HepG2 (cell line): Measurements from ENCODE around the gene HSCB. TPM values are rescaled to one million over a fixed set of nuclear protein-coding genes. Genes with fewer than 3 reads are reported as not detected.

ENCODE experiments used
- ATAC-seq: fragments of 200-7000 bp; cut with Tn5 transposase; 3 replicates; pipeline ENCODE4 v1.9.1; 2020; ENCODE audit warnings: mild to moderate bottlenecking, moderate library complexity
- BruUV-seq: library from RNA; stranded (reverse); fragments of 400-500 nt; replicated peaks from 2 replicates; lab custom pipeline; 2021; lab: Mats Ljungman, UMichigan
- CTCF ChIA-PET: fragments of 300-600 bp; formaldehyde crosslinking; extraction: SDS; loops from one replicate; lab custom pipeline; 2021; ENCODE audit warnings: low total read pairs, inconsistent platforms, low intra/inter-chr PET ratio; lab: Yijun Ruan, JAX
- POLR2A ChIA-PET: fragments of 350-600 bp; sonication (Branson Sonifier 250); formaldehyde crosslinking; loops from one replicate; lab custom pipeline; 2020; ENCODE audit warnings: antibody characterized with exemption, inconsistent platforms; lab: Yijun Ruan, JAX
- DNase-seq: peaks from one replicate; pipeline ENCODE4 v3.0.0-alpha.2; 2015; ENCODE audit warnings: low spot score
- FAIRE-seq: peaks from 3 replicates; lab custom pipeline; 2011; peaks lifted over from hg19 to GRCh38; lab: Jason Lieb, UNC
- H2AFZ ChIP-seq: one replicate; pipeline ENCODE4 v1.6.1; 2011; ENCODE audit warnings: low read length, inconsistent platforms
- H3K27ac ChIP-seq: fragments of 300-600 bp; 3 replicates; pipeline ENCODE4 v1.8.0; 2011; ENCODE audit warnings: mixed run types, mild to moderate bottlenecking, mixed read lengths, low read length, inconsistent platforms; ENCODE audit not compliant: insufficient read depth; ENCODE audit errors: extremely low read length
- H3K27me3 ChIP-seq, 2 experiments: fragments of 200-600 bp in 1 of 2; 2 replicates in 1 of 2; 3 replicates in 1 of 2; pipeline versions ENCODE4 v1.6.0 to v1.8.0; 2011; ENCODE audit warnings: low read length in 2 of 2, mild to moderate bottlenecking in 2 of 2, moderate library complexity in 2 of 2, inconsistent platforms in 1 of 2; ENCODE audit not compliant: insufficient read depth in 2 of 2, control insufficient read depth in 1 of 2
- H3K36me3 ChIP-seq, 2 experiments: fragments of 200-600 bp in 1 of 2; replicated peaks in 1 of 2; 2 replicates in 1 of 2; 3 replicates in 1 of 2; pipeline versions ENCODE4 v1.5.1 to v1.8.0; 2011; ENCODE audit warnings: low read length in 2 of 2, inconsistent platforms in 1 of 2; ENCODE audit not compliant: insufficient read depth in 2 of 2, control insufficient read depth in 1 of 2
- H3K4me1 ChIP-seq: 2 replicates; pipeline ENCODE4 v1.5.1; 2012; ENCODE audit warnings: low read length, inconsistent platforms; ENCODE audit not compliant: insufficient read depth
- H3K4me2 ChIP-seq: 2 replicates; pipeline ENCODE4 v1.6.0; 2011; ENCODE audit warnings: low read depth, low read length, inconsistent platforms
- H3K4me3 ChIP-seq, 3 experiments: fragments of 200-600 bp in 1 of 3; sonication (generic), shearing (Covaris generic) in 1 of 3; replicated peaks in 1 of 3; 2 replicates each; pipeline ENCODE4 v1.5.1; 2011 to 2016; ENCODE audit warnings: low read length in 3 of 3, inconsistent platforms in 2 of 3, low read depth in 2 of 3, mild to moderate bottlenecking in 2 of 3, control low read depth in 1 of 3, mixed read lengths in 1 of 3; ENCODE audit not compliant: insufficient read depth in 1 of 3
- H3K79me2 ChIP-seq: one replicate; pipeline ENCODE4 v1.6.1; 2011; ENCODE audit warnings: low read length, inconsistent platforms; ENCODE audit not compliant: insufficient read depth
- H3K9ac ChIP-seq: 2 replicates; pipeline ENCODE4 v1.6.0; 2011; ENCODE audit warnings: mild to moderate bottlenecking, low read depth, low read length, inconsistent platforms; ENCODE audit not compliant: insufficient read depth
- H3K9me3 ChIP-seq: 2 replicates; pipeline ENCODE4 v1.5.1; 2012; ENCODE audit warnings: mild to moderate bottlenecking, low read length
- H4K20me1 ChIP-seq: 2 replicates; pipeline ENCODE4 v1.6.0; 2011; ENCODE audit warnings: inconsistent platforms, mild to moderate bottlenecking, low read length, moderate library complexity; ENCODE audit not compliant: insufficient read depth
- DMTF1 ChIP-seq: sonication (generic); formaldehyde crosslinking; IDR thresholded peaks from 2 replicates; pipeline ENCODE4 v1.4.0; 2020; ENCODE audit warnings: mild to moderate bottlenecking, missing genetic modification reagents
- EEA1 ChIP-seq: sonication (generic); formaldehyde crosslinking; IDR thresholded peaks from 2 replicates; pipeline ENCODE4 v1.5.1; 2020; ENCODE audit warnings: mild to moderate bottlenecking, missing genetic modification reagents, borderline replicate concordance
- TFDP1 ChIP-seq: IDR thresholded peaks from 2 replicates; pipeline ENCODE4 v1.6.1; 2016; ENCODE audit warnings: missing compliant biosample characterization, missing genetic modification reagents, borderline replicate concordance
- YY1 ChIP-seq: IDR thresholded peaks from 2 replicates; pipeline ENCODE4 v1.6.1; 2011; ENCODE audit warnings: low read length, low read depth, moderate library complexity, mild to moderate bottlenecking; ENCODE audit not compliant: insufficient read depth, insufficient replicate concordance
- ZNF143 ChIP-seq: sonication (generic); formaldehyde crosslinking; IDR thresholded peaks from 2 replicates; pipeline ENCODE4 v1.4.0; 2020; ENCODE audit warnings: missing genetic modification reagents
- ZNF224 ChIP-seq: sonication (generic); formaldehyde crosslinking; IDR thresholded peaks from 2 replicates; pipeline ENCODE4 v1.5.0; 2020; ENCODE audit warnings: mild to moderate bottlenecking, missing genetic modification reagents
- ZNF281 ChIP-seq: sonication (generic); formaldehyde crosslinking; IDR thresholded peaks from 2 replicates; pipeline ENCODE4 v1.4.0; 2020; ENCODE audit warnings: missing genetic modification reagents, borderline replicate concordance
- ZNF691 ChIP-seq: sonication (generic); formaldehyde crosslinking; IDR thresholded peaks from 2 replicates; pipeline ENCODE4 v1.4.0; 2020; ENCODE audit warnings: missing genetic modification reagents, low read depth, mild to moderate bottlenecking, borderline replicate concordance
- ZNF800 ChIP-seq: sonication (generic); formaldehyde crosslinking; IDR thresholded peaks from 2 replicates; pipeline ENCODE4 v1.4.0; 2020; ENCODE audit warnings: missing genetic modification reagents
- ZNF816 ChIP-seq: sonication (generic); formaldehyde crosslinking; IDR thresholded peaks from 2 replicates; pipeline ENCODE4 v1.8.0; 2022; ENCODE audit warnings: missing genetic modification reagents, mild to moderate bottlenecking, borderline replicate concordance
- WGBS: methylation state at CpG from one replicate; pipeline ENCODE4 v1.1.6; 2017; ENCODE audit warnings: low lambda C conversion rate; 5-methylcytosine and 5-hydroxymethylcytosine counted together
- in situ Hi-C: cut with HindIII; loops from 2 replicates; pipeline ENCODE4 v1.10.0; 2017; ENCODE audit warnings: low pct_unique_long_range_greater_than_20kb; ENCODE audit not compliant: extremely low pct_ligation_motif_present
- intact Hi-C: fragments of 100-400 bp; cut with micrococcal nuclease; formaldehyde crosslinking; loops from one replicate; pipeline ENCODE4 v1.10.0; 2022; ENCODE audit not compliant: unreplicated experiment
- polyA plus RNA-seq, 8 experiments: library from polyadenylated mRNA; depleted of rRNA in 3 of 8; stranded (reverse) in 7 of 8; unstranded in 1 of 8; fragments of >200 nt; fragmentation: Illumina TruSeq in 4 of 8; extraction: Trizol in 4 of 8; gene quantifications; 2 replicates each; pipeline versions ENCODE4 v1.2.1 to v1.2.3, GENCODE V29; 2011 to 2016; ENCODE audit warnings: low read depth in 4 of 8, missing spikeins in 1 of 8, mixed read lengths in 1 of 8; ENCODE audit not compliant: insufficient read depth in 1 of 8
- total RNA-seq, 5 experiments: library from RNA; depleted of rRNA; stranded (reverse); fragments of >200 nt; fragmentation: Illumina TruSeq; extraction: Trizol; gene quantifications; 2 replicates each; pipeline ENCODE4 v1.2.3, GENCODE V29; 2016; ENCODE audit warnings: low read depth in 1 of 5

The HSCB gene
- total and polyA plus RNA-seq, 2 of the 13 experiments (the other 11 are each of a cell fraction or from before 2014, with no cell fraction given): 15.4 to 20.9 TPM

- Histone ChIP-seq H3K9me3 (no peaks in the 10 kb centered on the region), H3K27me3 (no peaks in the 10 kb centered on the region), H2AFZ (no peak overlapping the region), H4K20me1 (no peaks in the 10 kb centered on the region), H3K4me3 (peak overlapping the region in 2 of 3 experiments; percentile 17 to 35; a peak in 2 of 6 replicates), H3K79me2 (peaks cover 40% of the 10 kb centered on the region), H3K27ac (peak overlapping the region; percentile 84), H3K9ac (peak overlapping the region; percentile 71), H3K4me1 (peaks cover 61% of the 10 kb centered on the region), H3K4me2 (peak overlapping the region; percentile 66), H3K36me3 (peaks cover 10 to 45% of the 10 kb centered on the region in 2 experiments)
- in situ Hi-C loops: loop anchor here (10.0 kb wide), 1 partner anchor 179 kb away; no protein-coding TSS in a partner anchor
- intact Hi-C loops: loop anchor here (5.0 kb wide), 2 partner anchors 42 to 182 kb away; partner anchors contain the start of genes CHEK2 and HSCB
- WGBS: 0% methylated on average over 4 of the region's 4 CpGs
- CTCF ChIA-PET: no interaction called here
- DNase-seq: peak; percentile 96
- peak; percentile 99 for FAIRE-seq
- TSS peak; percentile 98 for BruUV-seq
- POLR2A ChIA-PET: interaction anchor here (0.6 to 6.6 kb wide), 25 partner anchors 10 to 257 kb away, joined by 3 to 140 read pairs (median 6); partner anchors contain the start of genes CCDC117, TTC28 and XBP1
- ATAC-seq: peak; percentile 98
- no peak for TF ChIP-seq DMTF1 (CRISPR knock-in tag)
- peak; percentile 15 for TF ChIP-seq YY1
- TF ChIP-seq ZNF281 (CRISPR knock-in tag): no peak
- no peak for TF ChIP-seq TFDP1
- no peak for TF ChIP-seq ZNF143 (CRISPR knock-in tag)
- no peak for TF ChIP-seq EEA1 (CRISPR knock-in tag)
- TF ChIP-seq ZNF224: no peak
- no peak; the same call in 1 of the 2 replicates for TF ChIP-seq ZNF800 (CRISPR knock-in tag)
- no peak for TF ChIP-seq ZNF691 (CRISPR knock-in tag)
- TF ChIP-seq ZNF816 (CRISPR knock-in tag): no peak; the same call in 1 of the 2 replicates
Observed at GRCh38 chr22:28783786-28784671, 42.2 kb downstream of the HSCB start.
